ENCODE results near the gene CHI3L1.

Gene CHI3L1

GRCh38 chr1:203223012-203223775 lies 36.7 kb upstream of the CHI3L1 start:
- DNase-seq (ENCODE audit: extremely low read depth, low read depth), result no peak
- TF ChIP-seq CTCF (IDR thresholded peaks at IDR 0.05; ENCODE audit: low read depth, low read length, missing control alignments), result no peak
- no peak overlapping the region for H3K4me3 ChIP-seq (replicated peaks; ENCODE audit: low read depth, low read length)

DNA sequence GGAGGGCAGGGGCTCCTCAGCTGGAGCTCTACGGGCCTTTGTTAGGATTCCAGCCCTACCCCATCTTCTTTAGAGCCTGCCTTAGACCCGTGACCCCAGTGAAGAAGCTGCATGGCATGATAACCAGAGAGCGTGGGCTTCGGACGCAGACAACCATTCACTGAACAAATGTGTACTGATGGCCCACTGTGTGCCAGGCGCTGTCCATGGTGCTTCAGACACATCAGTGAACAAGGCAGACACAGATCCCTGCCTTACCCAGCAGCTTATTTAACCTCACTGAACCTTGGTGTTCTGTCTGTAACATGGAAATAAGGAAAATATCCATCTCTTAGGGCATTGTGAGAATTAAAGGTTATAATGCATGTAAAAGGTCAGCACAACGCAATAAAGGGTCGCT lies 33.4 kb upstream of the CHI3L1 start:
- no peak for TF ChIP-seq CTCF (IDR thresholded peaks at IDR 0.05; ENCODE audit: low read depth, low read length, missing control alignments)
- no peak for DNase-seq (ENCODE audit: extremely low read depth, low read depth)

DNA sequence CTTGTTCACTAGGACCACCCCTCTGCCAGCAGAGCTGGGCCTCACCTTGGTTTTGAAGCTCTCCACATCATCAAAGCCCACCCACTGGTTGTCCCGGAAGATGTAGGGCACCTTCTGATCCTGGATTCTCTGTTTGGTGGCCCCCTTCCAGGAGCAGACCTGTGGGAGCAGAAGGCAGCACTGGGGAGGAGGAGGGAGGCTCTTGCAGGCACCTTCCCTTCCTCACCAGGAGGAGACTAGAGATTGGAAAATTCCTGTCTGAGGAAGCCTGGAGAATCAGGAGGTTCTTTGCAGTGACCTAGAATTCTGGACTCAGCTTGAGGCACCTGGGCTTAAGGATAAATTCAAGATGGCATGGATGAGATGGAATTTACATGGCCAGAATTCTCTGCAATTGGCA lies 32.7 kb upstream of the CHI3L1 start:
- no peak for TF ChIP-seq CTCF (IDR thresholded peaks at IDR 0.05; ENCODE audit: low read depth, low read length, missing control alignments)
- H3K4me3 ChIP-seq (replicated peaks; ENCODE audit: low read depth, low read length), result no peak overlapping the region
- DNase-seq (ENCODE audit: extremely low read depth, low read depth), result no peak

More for the DNA sequence above, 33.4 kb upstream of the CHI3L1 start:
- H3K4me3 ChIP-seq (replicated peaks; ENCODE audit: low read depth, low read length), result no peak overlapping the region

- H3K4me3 ChIP-seq (replicated peaks; ENCODE audit: low read depth, low read length), result no peak overlapping the region
- TF ChIP-seq CTCF (IDR thresholded peaks at IDR 0.05; ENCODE audit: low read depth, low read length, missing control alignments), result no peak
- DNase-seq (ENCODE audit: extremely low read depth, low read depth), result no peak
Measured at GRCh38 chr1:203217668-203218067, 31.2 kb upstream of the CHI3L1 start.

DNA sequence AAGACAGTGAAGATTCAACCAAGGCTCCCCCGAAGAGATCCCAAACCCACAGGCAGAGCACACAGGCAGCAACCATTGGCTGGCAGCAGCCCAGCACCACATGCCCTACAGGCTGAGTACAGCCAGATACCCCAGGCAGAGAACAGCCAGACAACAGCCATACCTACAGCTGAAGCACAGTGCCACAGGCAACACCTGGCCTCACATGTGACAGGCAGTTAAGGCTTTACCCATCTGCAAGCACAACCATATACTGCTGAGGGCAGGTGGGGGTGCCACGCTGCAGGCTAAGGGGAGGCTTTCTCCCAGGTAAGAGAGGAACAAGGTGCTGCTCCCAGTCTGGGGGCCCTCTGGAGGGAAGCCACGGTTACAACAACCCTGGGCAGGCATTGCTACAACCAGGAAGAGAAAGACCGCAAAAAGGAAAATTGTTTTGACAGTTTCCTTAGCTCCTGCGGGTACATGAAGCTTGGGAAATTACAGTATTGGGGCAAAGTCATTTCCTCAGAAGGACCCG lies 30.7 kb upstream of the CHI3L1 start:
- peak; percentile 2 for TF ChIP-seq CTCF (IDR thresholded peaks at IDR 0.05; ENCODE audit: low read depth, low read length, missing control alignments)
- DNase-seq (ENCODE audit: extremely low read depth, low read depth), result no peak
- H3K4me3 ChIP-seq (replicated peaks; ENCODE audit: low read depth, low read length), result no peak overlapping the region

DNA sequence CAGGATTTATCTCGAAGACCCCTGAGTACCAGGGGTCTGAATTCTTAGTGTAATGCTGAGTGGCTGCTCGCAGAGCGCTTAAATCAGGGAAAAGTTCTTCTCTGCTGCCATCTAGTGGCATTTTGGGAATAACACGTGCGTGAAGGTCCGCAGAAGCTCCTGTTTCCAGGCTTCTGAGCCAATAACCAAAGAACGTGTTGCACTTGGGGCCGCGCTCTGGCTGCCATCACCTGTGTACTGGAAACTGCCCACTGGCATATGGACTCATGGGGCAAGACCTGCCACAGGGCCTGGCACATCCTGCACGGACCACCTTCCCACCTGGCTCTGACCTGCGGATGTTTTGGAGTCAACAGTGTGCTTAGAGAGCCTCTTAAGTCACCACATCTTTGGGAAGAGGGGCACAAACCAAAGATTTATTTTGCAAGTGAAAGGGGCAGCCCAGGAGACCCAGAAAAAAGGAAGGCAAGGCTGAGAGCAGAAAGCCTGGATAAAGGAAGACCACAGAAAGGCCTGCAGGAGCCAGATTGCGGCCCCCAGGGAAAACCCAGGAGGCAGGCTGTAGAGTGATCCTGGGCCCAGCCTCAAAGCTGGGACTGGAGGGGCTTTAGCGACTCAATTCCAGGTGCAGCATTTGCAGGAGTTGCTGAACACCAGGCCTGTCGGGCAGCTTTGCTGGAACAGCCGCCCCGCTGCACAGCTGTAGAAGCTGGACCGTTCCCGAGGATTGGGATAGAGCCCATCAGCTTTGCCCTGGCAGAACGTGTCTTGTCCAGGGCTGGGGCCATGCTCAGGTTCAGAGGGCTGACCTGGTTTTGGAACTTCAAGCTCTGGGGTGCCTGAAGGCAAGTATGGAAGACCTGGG lies 30.0 kb upstream of the CHI3L1 start:
- TF ChIP-seq CTCF (IDR thresholded peaks at IDR 0.05; ENCODE audit: low read depth, low read length, missing control alignments), result peak; percentile 62
- DNase-seq (ENCODE audit: extremely low read depth, low read depth), result peak; percentile 37
- no peak overlapping the region for H3K4me3 ChIP-seq (replicated peaks; ENCODE audit: low read depth, low read length)

Data from HFF-Myc (cell line).